Stimulated activated naive CD4-positive, alpha-beta T cell (primary cell): ENCODE measurements around the gene SARDH.
A peak's percentile ranks its signal among the peaks of the same experiment; 100 is the strongest.

Experiments used
- DNase-seq, 6 experiments: peaks; one replicate each; lab custom pipeline; 2025; lab: John Stamatoyannopoulos, UW

SARDH gene

DNA sequence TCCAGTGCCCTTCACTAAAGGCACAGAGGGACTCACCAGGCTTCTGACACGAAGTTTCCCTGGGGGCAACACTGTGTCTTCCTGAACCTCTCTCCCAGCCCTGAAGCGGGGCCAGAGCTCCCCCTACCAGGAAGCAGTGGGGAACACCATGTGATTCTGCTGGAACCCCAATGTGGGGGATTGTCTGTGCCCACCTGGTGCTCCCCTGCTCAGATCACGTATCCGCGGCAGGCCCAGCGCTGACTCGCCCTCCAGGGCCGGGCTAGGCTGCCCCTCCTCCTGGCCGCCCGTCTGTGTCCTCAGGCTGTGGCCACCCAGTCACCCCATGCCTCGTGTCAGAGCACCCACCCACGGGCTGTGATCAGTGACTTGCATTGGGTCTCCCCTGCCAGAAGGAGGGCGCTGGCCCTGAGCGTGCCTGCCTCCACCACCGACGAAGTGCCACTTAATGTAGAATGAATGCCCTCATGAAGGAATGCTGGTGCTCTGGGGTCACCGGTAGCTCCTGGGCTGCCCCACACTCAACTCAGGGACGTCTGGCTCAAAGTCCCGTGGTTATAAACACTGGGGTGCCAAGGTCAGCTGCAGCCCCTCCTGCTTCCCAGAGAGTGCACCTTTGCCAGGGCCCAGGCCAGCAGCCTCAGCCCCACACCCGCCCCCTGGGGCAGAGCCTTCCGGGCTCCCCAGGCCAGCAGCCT, 22.1 kb downstream of the SARDH start:
- peak; percentile 16 to 57 (median 27) for DNase-seq

DNA sequence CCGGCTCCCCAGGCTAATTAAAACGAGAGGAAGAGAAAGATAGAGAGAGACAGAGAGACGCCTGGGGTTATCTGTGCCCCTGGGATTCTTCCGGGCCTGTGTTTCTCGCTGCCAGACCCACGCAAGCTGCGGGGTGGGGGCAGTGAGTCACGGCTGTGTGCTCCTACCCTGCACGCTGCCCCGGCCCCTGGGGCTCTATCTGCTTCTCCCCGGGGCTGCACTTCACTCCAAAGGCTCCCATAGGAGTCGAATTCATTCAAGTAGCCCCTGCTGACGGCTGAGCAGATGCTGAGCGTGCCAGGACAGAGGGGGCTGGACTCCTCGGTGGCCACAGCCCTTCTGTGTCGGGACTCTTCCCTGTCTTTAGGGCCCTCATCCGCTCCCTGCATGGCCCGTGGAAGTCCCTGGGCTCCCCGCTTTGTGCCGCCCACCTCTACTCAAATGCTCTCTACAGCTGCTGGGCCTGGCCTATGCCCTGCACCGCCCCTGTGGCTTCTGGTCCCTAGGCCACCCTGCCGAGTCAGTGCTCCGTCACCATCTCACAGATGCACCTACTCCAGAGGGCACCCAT, 22.8 kb downstream of the SARDH start:
- DNase-seq = no peak

DNA sequence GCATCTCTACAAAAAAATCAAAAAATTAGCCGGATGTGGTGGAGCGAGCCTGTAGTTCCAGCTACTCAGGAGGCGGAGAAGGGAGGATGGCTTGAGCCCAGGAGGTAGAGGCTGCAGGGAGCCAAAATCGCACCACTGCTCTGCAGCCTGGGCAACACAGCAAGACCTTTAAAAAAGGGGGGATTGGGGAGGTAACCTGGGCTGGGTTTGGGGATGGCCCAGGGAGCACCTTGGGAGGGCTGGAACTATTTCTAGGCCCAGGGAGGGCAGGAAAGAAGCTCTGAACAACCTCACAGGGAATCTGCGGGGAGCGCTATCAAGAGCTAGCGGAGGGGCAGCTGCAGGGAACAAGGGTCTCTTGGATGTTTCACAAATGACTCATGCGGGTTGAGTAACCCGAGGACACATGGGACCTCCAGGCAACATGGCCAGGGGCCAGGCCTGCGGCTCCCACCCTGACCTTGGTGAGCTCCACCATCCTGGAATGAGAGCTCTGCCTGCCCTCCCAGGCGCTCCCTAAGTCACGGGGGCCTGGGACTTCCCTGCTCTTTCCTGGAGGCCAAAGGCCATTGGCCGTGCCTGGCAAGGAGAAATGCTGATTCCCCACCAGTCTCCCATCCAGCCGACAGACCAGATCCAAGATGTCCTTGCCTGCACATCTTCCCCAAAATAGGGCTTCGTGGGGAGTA, 23.4 kb downstream of the SARDH start:
- no peak for DNase-seq

DNA sequence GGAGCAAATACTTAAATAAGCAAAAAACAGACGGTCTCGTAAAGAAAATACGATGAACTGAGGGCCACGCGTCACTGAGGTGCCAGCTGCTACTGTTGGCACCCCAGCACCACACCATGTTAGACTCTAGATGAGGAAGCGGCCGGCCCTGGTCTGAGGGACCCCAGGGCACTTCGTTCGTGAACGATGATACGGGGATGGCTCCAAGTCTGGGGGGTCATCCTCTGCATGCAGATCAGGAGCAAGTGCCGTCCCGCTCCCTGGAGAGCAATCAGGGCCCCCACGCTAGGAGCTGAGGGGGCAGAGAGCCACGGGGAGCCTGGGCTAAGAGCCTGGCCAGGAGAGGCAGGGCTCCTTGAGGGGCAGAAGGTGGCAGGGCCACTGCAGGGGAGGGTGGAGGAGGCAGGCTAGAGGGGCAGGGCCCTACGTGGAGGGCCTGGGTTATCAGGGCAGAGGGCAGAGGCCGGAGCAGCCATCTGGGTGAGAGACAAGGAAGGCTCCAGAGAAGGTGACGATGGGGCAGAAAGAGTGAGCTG, 24.1 kb downstream of the SARDH start:
- no peak for DNase-seq

DNA sequence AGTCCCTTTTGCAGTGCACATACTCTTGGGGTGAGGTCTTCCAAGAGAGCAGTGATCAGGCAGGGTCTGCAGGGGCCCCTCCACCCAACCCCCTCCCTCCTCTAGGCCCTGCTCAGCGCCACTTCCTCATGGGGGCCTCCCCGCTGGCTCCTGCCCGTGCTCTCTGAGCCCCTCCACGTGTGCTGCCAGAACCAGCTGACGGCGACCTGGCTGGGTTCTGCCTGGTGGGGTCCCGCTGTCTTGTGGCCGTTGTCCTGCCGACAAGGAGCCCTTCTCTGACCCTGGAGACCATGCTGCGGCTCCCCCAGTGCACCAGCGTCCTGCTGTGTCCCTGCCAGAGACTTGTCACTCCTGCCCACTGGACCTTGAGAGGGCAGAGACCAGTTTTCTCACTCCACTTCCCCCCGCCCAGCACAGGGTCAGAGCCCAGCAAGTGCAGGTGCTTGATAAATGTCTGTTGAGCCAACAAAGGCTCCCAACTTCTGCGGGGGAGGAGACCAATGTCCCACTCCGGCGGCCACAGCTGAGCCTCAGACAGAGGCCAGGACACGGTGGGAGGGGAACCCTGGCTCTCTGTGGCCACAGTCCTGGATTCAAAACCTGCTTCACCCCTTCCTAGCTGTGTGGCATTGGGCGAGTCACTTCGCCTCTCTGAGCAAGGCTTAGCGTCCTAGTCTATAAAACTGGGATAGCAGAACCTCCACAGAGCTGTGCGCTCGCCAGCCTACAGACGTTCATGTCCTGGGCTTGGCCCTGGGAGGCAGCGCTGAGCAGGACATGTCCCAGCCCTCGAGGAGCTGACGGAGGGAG, 24.8 kb downstream of the SARDH start:
- no peak for DNase-seq

DNA sequence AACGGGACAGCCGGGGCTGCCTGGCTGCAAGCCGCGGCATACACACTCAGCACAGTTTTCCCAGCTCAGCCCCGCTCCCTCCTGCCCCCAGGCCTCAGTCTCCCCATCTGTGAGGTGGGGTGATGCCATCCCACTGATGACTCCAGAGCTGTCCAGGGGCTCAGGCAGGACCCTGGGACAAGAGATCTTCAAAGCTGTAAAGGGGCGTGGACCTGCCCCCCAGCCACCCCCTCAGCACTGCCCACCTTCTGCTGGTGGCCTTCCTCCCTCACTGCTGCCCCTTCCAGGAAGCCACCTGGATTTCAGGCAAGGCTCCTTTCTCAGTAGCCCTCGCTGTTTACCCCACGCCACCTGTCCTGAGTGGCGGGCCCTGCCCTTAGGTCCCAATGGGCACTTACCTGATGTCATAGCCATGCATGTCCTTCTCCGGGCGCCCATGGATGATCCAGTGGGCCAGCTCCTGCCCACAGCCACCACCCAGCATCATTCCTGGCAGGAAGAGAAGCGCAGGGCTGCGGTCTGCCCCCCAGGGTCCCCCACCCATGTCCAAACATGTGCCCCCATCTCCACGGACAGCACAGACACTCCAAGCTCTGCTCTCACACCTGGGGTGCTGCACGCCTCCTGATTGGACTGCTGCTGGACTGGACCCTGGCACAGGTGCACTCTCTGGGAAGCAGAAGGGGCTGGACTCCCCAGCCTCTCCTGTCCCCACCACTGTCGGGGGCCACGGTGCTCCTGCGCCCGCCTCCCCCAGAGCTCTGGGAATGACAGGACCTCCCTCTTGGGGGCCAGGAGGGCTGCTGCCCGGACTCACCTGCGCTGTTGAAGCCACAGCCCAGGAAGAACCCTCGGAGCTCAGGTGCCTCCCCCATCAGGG, 25.7 kb downstream of the SARDH start:
- DNase-seq = no peak

DNA sequence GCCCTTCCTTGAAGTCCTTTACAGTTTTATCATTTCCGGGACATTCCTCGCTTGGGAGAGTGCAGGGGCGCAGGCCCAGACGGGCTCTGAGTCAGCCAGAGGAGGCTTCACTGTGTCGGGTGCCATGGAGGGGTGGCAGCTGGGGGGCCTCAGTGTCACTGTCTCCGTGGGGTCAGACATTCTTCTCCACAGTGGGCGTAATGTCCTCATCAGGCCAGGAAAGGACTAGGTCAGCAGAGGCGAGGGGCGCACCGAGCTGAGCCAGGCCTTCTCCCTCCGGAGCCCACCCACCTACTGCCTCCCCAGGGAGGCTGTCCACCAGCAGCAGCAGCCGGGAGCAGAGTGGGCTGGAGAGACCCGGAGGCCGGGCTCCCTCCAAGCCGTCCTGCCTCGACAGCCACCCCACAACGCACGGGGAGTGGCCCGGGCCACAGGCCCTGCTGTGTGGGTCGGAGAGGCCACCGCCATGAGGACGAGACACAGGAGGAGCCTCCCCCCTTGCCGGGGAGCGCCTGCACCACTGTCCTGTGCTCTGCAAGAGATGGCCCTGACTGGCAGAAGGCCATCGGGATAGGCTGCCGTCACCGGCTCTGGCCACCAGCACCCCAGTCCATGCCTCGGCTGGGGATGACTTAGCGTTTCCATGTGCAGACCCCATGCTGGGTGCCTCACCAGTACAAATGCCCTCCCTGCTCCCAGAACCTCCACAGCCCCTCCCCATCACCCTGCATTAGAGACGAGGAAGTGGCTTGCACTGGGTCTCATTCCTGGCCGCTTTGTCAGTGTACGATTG, 26.5 kb downstream of the SARDH start:
- DNase-seq = no peak

DNA sequence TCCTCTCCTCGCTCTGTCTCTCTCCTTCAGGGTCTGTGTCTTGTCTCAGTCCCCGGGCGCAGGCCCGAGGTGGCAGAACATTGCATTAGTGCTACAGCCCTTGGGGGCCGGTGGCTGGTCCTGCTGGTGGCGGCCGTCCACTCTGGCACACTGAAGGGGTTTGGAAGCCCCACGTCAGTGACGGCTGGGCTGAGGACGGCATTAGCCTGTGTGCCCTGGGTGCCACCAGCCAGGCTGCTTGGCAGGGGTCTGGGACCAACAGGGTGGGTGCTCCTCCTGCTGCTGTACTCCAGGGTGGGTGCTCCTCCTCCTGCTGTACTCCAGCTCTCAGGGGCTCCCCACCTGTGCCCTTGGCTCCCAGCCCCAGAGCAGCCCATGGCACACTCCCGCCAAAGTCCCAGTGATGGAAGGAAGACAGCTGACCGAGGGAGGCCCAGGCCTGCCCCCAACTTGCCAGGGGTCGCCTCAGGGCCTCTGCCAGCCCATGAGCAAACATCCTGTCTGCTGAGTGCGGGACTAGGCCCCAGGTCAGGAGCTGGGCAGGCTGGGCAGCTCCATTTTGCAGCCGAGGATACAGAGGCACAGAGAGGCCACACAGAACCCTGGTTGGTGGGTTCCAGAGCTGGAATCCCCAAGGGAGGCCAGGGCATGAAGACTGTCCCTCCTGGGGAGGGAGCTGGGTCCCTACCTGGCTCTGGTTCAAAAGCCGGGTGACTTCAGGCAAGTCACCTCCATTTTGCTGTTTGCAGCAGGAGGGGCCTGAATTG, 27.3 kb downstream of the SARDH start:
- no peak for DNase-seq

DNA sequence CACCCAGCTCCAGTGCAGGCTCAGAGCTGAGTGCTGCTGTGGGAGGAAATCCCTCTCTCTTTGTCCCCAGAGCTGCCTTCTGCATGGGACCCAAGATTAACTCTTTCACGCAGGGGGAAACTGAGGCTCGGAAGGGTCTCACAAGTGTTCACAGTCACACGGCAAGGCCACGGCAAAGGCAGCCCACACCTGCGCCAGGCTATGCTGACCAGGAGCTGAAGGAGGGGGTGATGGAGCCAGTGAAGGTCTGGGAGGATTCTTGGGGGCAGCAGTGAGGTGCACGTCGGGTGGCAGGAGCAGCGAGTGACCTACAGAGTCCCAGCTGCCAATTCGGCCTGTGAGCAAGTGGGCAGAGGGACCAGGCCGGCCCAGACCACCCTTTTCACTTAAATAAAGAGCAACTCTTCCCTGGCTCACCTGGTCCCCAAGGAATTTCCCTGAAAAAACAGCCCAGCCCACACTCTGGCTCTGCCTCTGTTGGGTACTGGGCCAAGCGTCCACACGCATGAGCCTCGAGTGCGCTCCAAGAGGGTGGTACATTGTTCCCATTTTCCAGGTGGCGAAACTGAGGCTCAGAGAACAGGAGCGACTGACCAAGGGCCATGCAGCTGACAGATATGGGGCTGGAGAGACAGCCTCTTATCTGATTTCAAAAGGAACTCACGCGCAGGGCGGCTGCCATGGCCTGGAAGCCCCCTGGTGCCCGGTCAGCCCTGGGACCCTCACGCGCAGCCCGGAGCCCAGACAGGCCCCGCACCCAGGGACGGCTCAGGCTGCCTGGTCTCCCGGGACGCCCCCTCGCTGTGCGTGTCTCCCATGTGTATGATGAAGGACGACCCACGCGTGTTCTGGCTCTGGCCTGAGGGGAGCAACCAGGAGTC, 28.2 kb downstream of the SARDH start:
- no peak for DNase-seq

DNA sequence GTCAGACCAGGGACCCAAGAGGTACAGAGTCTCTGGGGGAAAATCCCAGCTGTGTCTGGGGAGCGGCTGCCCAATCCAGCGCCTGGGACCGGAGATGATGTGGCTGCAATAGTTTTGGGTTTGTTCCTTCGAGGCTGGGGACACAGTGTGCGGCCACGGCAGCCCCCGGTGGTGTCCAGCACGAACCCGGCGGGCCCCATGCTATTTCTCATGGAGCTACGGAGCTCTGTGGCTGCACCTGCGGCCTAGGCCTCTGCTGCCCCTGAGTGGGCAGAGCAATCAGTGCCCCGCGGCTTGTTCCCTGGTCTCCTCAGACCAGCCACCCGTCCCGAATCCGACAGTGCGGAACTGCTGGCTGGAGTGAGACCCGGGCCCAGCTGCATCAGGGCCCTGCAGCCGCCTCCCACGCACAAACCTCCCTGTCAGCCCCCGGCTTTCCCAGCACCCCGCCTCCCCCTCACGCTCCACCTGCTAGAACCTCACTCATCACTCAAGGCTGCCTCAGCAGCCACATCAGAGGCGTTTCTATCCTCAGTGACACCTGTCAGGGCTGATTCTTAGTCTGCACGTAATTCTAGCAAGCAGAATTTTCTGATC, 29.0 kb downstream of the SARDH start:
- peak; percentile 69 to 84 (median 77) for DNase-seq

DNA sequence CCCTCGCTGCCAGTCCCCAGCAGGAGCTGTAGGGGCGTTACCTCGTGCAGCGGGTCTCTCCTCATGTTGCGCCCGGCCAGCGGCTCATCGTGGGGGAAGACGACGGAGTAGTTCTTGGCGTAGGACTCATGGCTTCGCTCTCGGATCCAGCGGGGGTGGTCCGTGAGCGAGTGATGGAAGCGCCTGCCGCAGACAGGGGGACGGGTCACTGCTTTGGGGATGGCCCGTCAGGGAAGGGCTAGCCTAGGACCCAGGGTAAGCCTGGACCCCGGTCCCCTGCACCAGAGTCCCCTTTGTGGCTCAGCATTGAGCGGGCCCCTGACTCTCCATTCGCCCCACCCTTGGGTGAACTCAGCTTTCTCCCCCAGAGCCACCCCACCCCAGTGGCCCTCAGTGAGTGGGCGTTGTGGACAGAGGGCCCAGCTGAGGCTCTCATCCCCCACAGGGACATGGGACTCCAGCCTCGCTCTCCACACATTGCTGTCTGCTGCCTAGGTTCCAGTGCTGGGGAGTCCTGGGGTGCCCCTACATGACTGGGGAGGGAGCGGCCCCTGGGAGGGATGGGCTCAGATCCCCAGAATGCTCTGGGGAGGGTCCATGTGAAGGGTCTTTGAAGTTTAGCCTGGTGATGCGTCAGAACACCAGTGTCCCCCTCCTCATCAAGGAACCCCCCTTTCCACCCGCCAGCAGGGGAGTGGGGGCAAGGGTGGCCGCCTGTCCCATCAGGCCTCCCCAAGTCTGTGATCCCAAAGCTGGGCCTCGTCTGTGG, 29.7 kb downstream of the SARDH start:
- no peak for DNase-seq

DNA sequence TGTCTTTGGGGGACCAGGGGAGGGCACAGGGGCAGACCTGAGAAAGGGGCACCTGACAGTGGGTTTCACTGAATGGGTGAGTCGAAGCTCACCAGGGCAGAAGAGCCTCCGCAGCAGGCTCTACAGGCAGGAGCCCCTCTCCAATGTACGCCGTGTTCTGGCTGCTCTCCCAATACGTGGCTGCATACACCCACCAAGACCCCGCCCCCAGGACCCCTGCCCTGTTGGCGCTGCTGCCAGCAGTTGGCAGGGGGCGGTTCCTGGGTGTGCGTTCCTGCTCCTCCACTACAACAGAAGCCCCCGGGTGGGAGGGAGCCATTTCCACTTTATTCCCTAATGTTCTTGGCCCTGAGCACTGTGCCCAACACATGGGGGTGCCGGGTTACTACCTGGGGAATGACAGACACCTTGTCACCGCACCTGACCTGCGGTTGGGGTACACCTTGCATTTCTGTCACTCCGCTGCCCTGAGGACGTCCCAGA, 30.3 kb downstream of the SARDH start:
- DNase-seq = no peak

DNA sequence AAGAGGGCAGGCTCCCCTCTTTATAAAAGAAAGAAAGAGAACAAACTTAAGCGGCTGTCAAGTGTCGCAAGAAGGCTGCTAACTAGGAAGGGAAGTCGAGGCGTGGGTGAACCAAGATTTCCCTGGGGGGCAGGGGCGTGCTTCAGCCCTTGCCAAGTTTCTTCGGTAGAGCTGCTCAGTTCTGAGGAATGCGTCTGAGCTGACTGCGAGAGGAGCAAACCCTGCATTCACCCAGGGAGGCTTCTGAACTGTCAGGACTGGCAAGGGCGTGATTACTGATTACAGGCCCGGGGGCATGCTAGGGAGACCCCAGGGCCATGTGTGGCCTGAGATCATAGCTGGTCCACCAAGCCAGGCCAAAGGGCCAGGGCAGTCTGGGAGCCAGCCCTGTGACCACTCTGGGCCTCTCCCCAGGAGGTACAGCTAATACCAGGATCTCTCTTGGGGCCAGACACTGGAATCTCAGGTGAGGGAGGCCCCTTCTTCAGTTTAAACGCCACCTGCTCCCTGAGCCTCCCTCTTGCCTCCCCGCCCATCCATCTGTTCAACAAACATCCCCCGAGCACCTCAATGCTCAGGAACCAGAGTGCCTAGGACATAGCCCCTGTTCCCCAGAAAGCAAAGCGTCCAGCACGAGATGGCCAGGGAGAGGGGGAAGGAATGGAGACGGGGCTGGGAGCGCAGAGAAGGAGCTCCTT, 30.9 kb downstream of the SARDH start:
- DNase-seq = no peak

DNA sequence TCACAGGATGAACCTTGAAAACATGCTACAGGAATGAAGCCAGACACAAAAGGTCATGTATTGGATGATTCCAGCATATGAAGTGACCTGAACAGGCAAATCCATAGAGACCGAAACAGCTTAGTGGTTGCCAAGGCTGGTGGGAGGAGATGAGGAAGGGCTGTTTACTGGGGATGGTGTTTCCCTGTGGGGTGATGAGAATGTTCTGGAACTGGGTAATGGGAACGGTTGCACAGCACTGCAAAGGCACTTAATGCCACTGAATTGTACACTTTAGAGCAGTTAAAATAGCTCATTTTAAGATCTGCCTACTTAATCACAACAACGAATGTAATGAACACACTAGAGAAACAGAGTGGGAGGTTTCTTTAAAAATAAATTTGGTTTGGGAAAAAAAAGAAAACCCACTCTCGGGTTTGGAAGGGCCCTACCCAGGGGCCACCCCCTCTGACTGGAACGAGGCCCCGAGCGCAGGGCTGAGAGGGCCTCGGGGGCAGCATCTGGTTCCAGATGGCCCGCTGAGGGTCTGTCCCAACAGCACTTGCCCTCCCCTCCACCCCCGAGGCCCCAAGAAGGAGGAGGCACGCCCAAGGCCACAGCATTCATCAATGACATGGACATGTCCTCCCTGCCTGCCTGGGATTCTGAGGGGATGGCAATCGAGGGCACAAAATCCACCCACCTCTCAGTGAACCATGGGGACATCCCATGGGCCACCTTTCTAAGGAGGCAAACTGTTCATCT, 31.7 kb downstream of the SARDH start:
- DNase-seq = no peak

DNA sequence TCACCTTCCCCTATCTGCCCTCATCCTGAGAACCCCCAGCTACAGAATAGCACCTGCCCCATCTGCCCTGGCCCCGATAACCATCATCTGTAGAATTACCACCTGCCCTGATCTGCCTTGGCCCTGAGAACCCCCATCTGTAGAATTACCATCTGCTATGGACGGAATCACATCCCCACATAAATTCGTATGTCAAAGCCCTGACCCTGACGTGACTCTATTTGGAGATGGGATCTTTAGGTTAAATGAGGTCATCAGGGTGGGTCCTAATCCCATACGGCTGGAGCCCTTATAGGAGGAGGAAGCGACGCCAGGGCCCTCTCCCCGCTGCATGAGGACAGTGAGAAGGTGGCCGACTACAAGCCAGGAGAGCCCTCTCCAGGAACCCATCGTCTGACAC, 32.6 kb downstream of the SARDH start:
- no peak for DNase-seq

DNA sequence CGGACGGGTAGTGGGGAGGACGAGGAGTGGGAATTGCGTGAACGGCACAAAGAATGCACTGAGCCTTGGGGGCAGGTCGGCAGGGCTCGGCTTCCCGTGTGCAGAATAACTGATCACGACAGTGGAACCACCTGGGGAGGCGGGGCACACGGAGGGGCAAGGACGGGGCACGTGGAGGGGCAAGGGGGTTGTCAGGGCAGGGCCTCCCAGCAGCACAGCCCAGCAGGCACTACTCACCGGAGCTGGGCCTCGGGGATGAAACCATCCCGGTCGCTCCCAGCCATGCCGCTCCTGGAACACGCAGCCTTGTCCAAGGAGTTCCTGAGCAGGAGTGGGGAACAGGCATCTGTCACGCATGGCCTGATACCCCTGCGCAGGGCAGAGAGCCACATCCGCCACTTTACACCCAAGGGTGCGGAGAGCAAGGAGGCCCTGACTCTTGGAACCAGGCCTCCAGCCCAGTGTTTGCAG, 33.4 kb downstream of the SARDH start:
- DNase-seq = no peak
